GM12878 (cell line): Measurements from ENCODE around the gene OR9Q2. TPM values are rescaled to one million over a fixed set of nuclear protein-coding genes. Genes with fewer than 3 reads are reported as not detected.

ENCODE experiments used
- ATAC-seq: fragments of 200-7000 bp; cut with Tn5 transposase; 3 replicates; pipeline ENCODE4 v1.9.1; 2020; ENCODE audit warnings: mild to moderate bottlenecking, moderate library complexity
- BruUV-seq: library from RNA; stranded (reverse); fragments of 400-500 nt; replicated peaks from 2 replicates; lab custom pipeline; 2021; lab: Mats Ljungman, UMichigan
- CTCF ChIA-PET: fragments of 300-600 bp; sonication (Branson Sonifier 250); formaldehyde crosslinking; extraction: SDS; loops from one replicate; lab custom pipeline; 2021; ENCODE audit warnings: inconsistent platforms; lab: Yijun Ruan, JAX
- POLR2A ChIA-PET: fragments of 350-600 bp; formaldehyde crosslinking; extraction: SDS; loops from one replicate; lab custom pipeline; 2021; ENCODE audit warnings: inconsistent platforms; lab: Charles Lee
- RAD21 ChIA-PET: fragments of 300-600 bp; sonication (Branson Sonifier 250); formaldehyde crosslinking; loops from one replicate; lab custom pipeline; 2023; ENCODE audit warnings: antibody characterized with exemption; ENCODE audit not compliant: unreplicated experiment; lab: Charles Lee
- SMC1A ChIA-PET: fragments of 300-600 bp; sonication (Branson Sonifier 250); formaldehyde crosslinking; loops from one replicate; lab custom pipeline; 2023; ENCODE audit not compliant: unreplicated experiment, uncharacterized antibody; lab: Charles Lee
- DNase-seq: peaks from one replicate; pipeline ENCODE4 v3.0.0-alpha.2; 2011; ENCODE audit warnings: low read depth, low spot score
- FAIRE-seq: peaks from 3 replicates; lab custom pipeline; 2011; peaks lifted over from hg19 to GRCh38; lab: Jason Lieb, UNC
- H2AFZ ChIP-seq: 2 replicates; pipeline ENCODE4 v1.6.0; 2011; ENCODE audit warnings: low read depth, low read length, control low read depth; ENCODE audit not compliant: control insufficient read depth
- H3K27ac ChIP-seq: 2 replicates; pipeline ENCODE4 v1.5.1; 2011; ENCODE audit warnings: control low read depth; ENCODE audit not compliant: control insufficient read depth, insufficient read depth
- H3K27me3 ChIP-seq, 2 experiments: replicated peaks in 1 of 2; 2 replicates each; pipeline versions ENCODE4 v1.6.0 to v1.6.1; 2011; ENCODE audit warnings: low read length in 1 of 2; ENCODE audit not compliant: control insufficient read depth in 2 of 2, insufficient read depth in 2 of 2
- H3K36me3 ChIP-seq, 2 experiments: 2 replicates each; pipeline ENCODE4 v1.5.1; 2011; ENCODE audit warnings: low read length in 1 of 2; ENCODE audit not compliant: control insufficient read depth in 2 of 2, insufficient read depth in 2 of 2
- H3K4me1 ChIP-seq: 2 replicates; pipeline ENCODE4 v1.6.1; 2011; ENCODE audit warnings: mild to moderate bottlenecking, low read length, moderate library complexity, mixed read lengths; ENCODE audit not compliant: control insufficient read depth, insufficient read depth
- H3K4me2 ChIP-seq: 2 replicates; pipeline ENCODE4 v1.6.0; 2011; ENCODE audit warnings: control low read depth; ENCODE audit not compliant: control insufficient read depth, insufficient read depth
- H3K4me3 ChIP-seq: fragments of 200-600 bp; sonication (generic); 2 replicates; pipeline ENCODE4 v1.5.1; 2016
- H3K79me2 ChIP-seq: 2 replicates; pipeline ENCODE4 v1.6.0; 2011; ENCODE audit warnings: low read length; ENCODE audit not compliant: control insufficient read depth, insufficient read depth
- H3K9ac ChIP-seq: 2 replicates; pipeline ENCODE4 v1.8.0; 2011; ENCODE audit warnings: low read length, control low read depth, mixed read lengths; ENCODE audit not compliant: control insufficient read depth, insufficient read depth
- H3K9me3 ChIP-seq: replicated peaks from 3 replicates; pipeline ENCODE4 v1.5.1; 2011; ENCODE audit warnings: mild to moderate bottlenecking, low read length; ENCODE audit not compliant: control insufficient read depth, insufficient read depth
- H4K20me1 ChIP-seq: 2 replicates; pipeline ENCODE4 v1.6.0; 2011; ENCODE audit not compliant: control insufficient read depth, insufficient read depth
- ATF3 ChIP-seq: IDR thresholded peaks from 2 replicates; pipeline ENCODE4 v1.6.1; 2011; ENCODE audit warnings: low read depth, mild to moderate bottlenecking, low read length, moderate library complexity, borderline replicate concordance; ENCODE audit errors: extremely low read depth
- CBFB ChIP-seq: IDR thresholded peaks from 2 replicates; pipeline ENCODE4 v1.6.1; 2016; ENCODE audit warnings: antibody characterized with exemption, low read depth
- CEBPZ ChIP-seq: fragments of 150-350 bp; IDR thresholded peaks from 2 replicates; pipeline ENCODE4 v1.6.1; 2016; ENCODE audit warnings: low read depth, low read length
- ETV6 ChIP-seq, 2 experiments: fragments of 450-650 bp in 1 of 2; IDR thresholded peaks in 1 of 2; conservative IDR thresholded peaks in 1 of 2; 2 replicates each; pipeline ENCODE4 v1.6.1; 2014; ENCODE audit warnings: antibody characterized with exemption in 1 of 2, borderline replicate concordance in 1 of 2, low read depth in 1 of 2, mild to moderate bottlenecking in 1 of 2, moderate library complexity in 1 of 2
- IKZF1 ChIP-seq: fragments of 450-650 bp; conservative IDR thresholded peaks from 2 replicates; pipeline ENCODE4 v1.6.1; 2017; ENCODE audit warnings: antibody characterized with exemption, mild to moderate bottlenecking
- JUNB ChIP-seq: IDR thresholded peaks from 2 replicates; pipeline ENCODE4 v1.6.1; 2016; ENCODE audit warnings: antibody characterized with exemption, mild to moderate bottlenecking
- PKNOX1 ChIP-seq: fragments of 450-650 bp; IDR thresholded peaks from 2 replicates; pipeline ENCODE4 v1.6.1; 2016; ENCODE audit warnings: mild to moderate bottlenecking
- SMC3 ChIP-seq: IDR thresholded peaks from 2 replicates; pipeline ENCODE4 v1.6.1; 2011; ENCODE audit warnings: low read length, improper control_type of control experiment, borderline replicate concordance
- TBL1XR1 ChIP-seq: IDR thresholded peaks from 2 replicates; pipeline ENCODE4 v1.6.1; 2012; ENCODE audit warnings: low read depth, low read length, improper control_type of control experiment
- ZBTB11 ChIP-seq: fragments of 450-650 bp; formaldehyde crosslinking; IDR thresholded peaks from 2 replicates; pipeline ENCODE4 v1.5.0; 2022; ENCODE audit warnings: mild to moderate bottlenecking, missing genetic modification characterization
- ZNF622 ChIP-seq: fragments of 450-650 bp; IDR thresholded peaks from 2 replicates; pipeline ENCODE4 v1.6.1; 2017; ENCODE audit warnings: mild to moderate bottlenecking, inconsistent platforms
- WGBS: methylation state at CpG from one replicate; pipeline ENCODE4 v1.1.6; 2016; ENCODE audit warnings: low lambda C conversion rate; ENCODE audit not compliant: insufficient replicate concordance, insufficient coverage; ENCODE audit errors: missing lambda C conversion rate; 5-methylcytosine and 5-hydroxymethylcytosine counted together
- in situ Hi-C: fragments of 300-500 bp; cut with MboI; formaldehyde crosslinking; loops from 9 replicates; pipeline ENCODE4 v1.14.3; 2018; ENCODE audit warnings: mixed read lengths
- intact Hi-C: fragments of 100-400 bp; cut with micrococcal nuclease; formaldehyde crosslinking; loops from one replicate; pipeline ENCODE4 v1.14.2; 2022; ENCODE audit not compliant: unreplicated experiment
- polyA plus RNA-seq, 11 experiments: library from polyadenylated mRNA; depleted of rRNA in 4 of 11; unstranded in 6 of 11; stranded (reverse) in 5 of 11; fragments of >200 nt; fragmentation: Nextera tagmentation in 4 of 11; fragmentation: Illumina TruSeq in 1 of 11; extraction: Ambion mirVana in 4 of 11; extraction: Trizol in 1 of 11; gene quantifications; 1 replicate in 1 of 11; 2 replicates in 10 of 11; pipeline versions ENCODE4 v1.2.1 to v1.2.3, GENCODE V29; 2011 to 2016; ENCODE audit warnings: inconsistent platforms in 2 of 11, missing spikeins in 2 of 11, low read depth in 1 of 11
- total RNA-seq, 4 experiments: library from RNA; depleted of rRNA in 3 of 4; stranded (reverse); fragments of >200 nt in 3 of 4; fragmentation: Illumina TruSeq in 1 of 4; extraction: Trizol in 1 of 4; gene quantifications; 2 replicates each; pipeline versions ENCODE4 v1.2.1 to v1.2.3, GENCODE V29; 2013 to 2021

The OR9Q2 gene
- total and polyA plus RNA-seq, 10 of the 15 experiments (the other 5 are each of a cell fraction or from before 2014, with no cell fraction given), result 0.05 TPM; not detected in 9

GRCh38 chr11:58222721-58223120, 33.9 kb downstream of the OR9Q2 start:
- no peak for ATAC-seq
- ChIA-PET CTCF (no interaction called here), RAD21 (no interaction called here), SMC1A (no interaction called here)
- H3K4me1 ChIP-seq, result no peaks in the 10 kb centered on the region
- no peaks in the 10 kb centered on the region for H4K20me1 ChIP-seq
- H2AFZ ChIP-seq, result no peak overlapping the region
- no peaks in the 10 kb centered on the region for H3K79me2 ChIP-seq
- no peaks in the 10 kb centered on the region for H3K27me3 ChIP-seq
- no peak overlapping the region for H3K9ac ChIP-seq
- H3K9me3 ChIP-seq, result no peaks in the 10 kb centered on the region
- WGBS, result 29% methylated on average over 7 of the region's 7 CpGs
- no peak overlapping the region for H3K27ac ChIP-seq
- no TSS peak for BruUV-seq
- no peak for TF ChIP-seq ZNF622
- TF ChIP-seq SMC3, result no peak
- no peak for TF ChIP-seq CEBPZ
- no peak for TF ChIP-seq ATF3
- no peak for TF ChIP-seq JUNB
- no peak for TF ChIP-seq ZBTB11 (CRISPR knock-in tag)
- TF ChIP-seq ETV6 (conservative IDR thresholded peaks at IDR 0.05 in 1 of 2, IDR thresholded peaks at IDR 0.05 in 1 of 2; ENCODE audit: borderline replicate concordance in 1 of 2, low read depth in 1 of 2), result no peak
- no peak for TF ChIP-seq PKNOX1
- no peak for TF ChIP-seq IKZF1
- TF ChIP-seq TBL1XR1, result no peak
- TF ChIP-seq CBFB, result no peak
- TF ChIP-seq, all 136 proteins: peak for 0
- no peak for DNase-seq
- POLR2A ChIA-PET, result no interaction called here
- Histone ChIP-seq H3K36me3 (no peaks in the 10 kb centered on the region), H3K4me3 (no peak overlapping the region), H3K4me2 (no peak overlapping the region)
- in situ Hi-C loops, result no loop called here
- intact Hi-C loops, result no loop called here
- FAIRE-seq, result no peak
